ENCODE results near the gene COPRS. TPM values are rescaled to one million over a fixed set of nuclear protein-coding genes. Genes with fewer than 3 reads are reported as not detected.
"Not testable (repeated sequence)": the region's sequence is repeated elsewhere in the genome, so short reads cannot be mapped to it uniquely, and the experiment has no call there.

Gene COPRS
- total and polyA plus RNA-seq, 2 donors, result 34.7 to 59.6 TPM

DNA sequence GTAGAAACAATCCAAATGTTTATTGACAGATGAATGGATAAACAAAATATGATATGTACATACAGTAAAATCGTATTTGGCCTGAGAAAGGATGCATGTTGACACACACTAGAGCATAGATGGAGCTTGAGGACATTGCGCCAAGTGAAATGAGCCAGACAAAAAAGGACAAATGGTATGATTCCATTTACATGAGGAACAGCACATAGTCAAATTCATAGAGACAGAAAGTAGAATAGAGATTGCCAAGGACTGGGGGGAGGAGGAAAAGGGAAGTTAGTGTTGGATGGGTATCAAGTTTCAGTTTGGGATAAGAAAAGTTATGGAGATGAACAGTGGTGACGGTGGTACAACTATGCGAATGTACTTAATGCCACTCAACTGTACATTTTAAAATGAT is 47.9 kb downstream of the COPRS start:
- WGBS, result 59% methylated on average over 4 of the region's 4 CpGs
- Histone ChIP-seq H3K36me3 (ENCODE audit: insufficient read depth) (no peaks in the 10 kb centered on the region), H3K4me1 (ENCODE audit: insufficient read depth) (no peaks in the 10 kb centered on the region), H3K27ac (ENCODE audit: low read depth) (no peak overlapping the region), H3K4me3 (ENCODE audit: low read depth, low read length) (no peak overlapping the region)
- no peak for DNase-seq (ENCODE audit: extremely low spot score)

DNA sequence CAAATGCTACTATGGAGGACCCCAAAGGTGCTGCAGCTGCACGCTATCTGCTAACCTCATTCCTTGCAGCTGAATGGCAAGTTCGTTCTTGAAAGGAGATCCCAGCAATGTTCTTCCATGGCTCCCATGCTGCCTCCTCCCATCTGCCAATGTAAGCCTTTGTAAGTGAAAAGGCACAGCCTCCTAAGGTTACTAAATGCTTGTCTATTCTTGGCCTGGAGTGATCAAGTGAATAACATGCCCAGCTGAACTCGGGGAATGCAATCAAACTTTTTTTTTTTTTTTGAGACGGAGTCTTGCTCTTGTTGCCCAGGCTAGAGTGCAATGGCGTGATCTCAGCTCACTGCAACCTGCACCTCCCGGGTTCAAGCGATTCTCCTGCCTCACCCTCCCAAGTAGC is 49.2 kb downstream of the COPRS start:
- 92% methylated on average over 7 of the region's 7 CpGs for WGBS
- not testable (repeated sequence) for H3K36me3 ChIP-seq (ENCODE audit: insufficient read depth); H3K27ac ChIP-seq (ENCODE audit: low read depth); H3K4me1 ChIP-seq (ENCODE audit: insufficient read depth); H3K4me3 ChIP-seq (ENCODE audit: low read depth, low read length); DNase-seq (ENCODE audit: extremely low spot score)

DNA sequence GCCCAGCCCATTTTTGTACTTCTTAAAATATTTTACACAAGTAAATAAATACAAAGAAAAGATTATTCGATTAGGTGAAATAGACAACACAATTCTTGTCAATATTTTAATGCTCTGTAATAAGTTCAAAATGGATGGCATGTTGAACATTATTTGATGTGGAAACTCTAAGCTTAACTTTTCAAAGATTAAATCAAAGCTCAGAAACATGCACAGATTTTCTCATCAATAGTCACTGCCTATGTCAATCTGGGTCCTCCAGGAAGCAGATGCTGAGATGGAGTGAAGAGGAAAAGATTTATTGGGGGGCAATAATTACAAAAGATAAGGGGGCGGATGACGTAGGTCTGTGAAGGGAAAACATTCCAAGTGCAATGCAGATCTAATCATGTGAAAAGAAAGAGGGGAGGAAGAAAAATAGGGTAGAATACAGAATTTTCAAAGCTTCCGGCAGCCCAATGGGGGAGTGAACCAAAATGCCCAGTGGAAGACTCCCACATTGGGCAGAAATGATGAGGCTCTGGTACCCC is 50.5 kb downstream of the COPRS start:
- WGBS, result 78% methylated on average over 4 of the region's 4 CpGs
- Histone ChIP-seq H3K4me3 (ENCODE audit: low read depth, low read length) (no peak overlapping the region), H3K36me3 (ENCODE audit: insufficient read depth) (no peaks in the 10 kb centered on the region), H3K4me1 (ENCODE audit: insufficient read depth) (no peaks in the 10 kb centered on the region), H3K27ac (ENCODE audit: low read depth) (no peak overlapping the region)
- DNase-seq (ENCODE audit: extremely low spot score), result no peak

DNA sequence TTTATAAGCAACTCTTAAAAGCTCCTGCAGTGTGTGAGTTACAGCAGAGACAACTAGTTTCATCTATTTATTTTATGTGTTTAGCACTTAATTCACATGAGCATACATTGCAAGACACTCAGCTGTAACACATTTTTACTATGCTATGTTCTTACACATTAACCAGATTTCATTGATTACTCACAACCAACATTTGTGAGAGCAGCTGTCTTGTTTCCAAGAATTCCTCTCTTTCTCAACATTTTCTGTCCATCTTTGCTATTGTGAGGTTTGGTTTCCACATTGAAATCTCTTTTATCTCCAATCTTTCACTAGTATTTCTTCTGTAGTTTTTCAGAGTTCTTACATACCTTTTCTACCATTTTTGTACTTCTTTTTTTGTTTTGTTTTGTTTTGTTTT is 51.2 kb downstream of the COPRS start:
- no peak for DNase-seq (ENCODE audit: extremely low spot score)
- Histone ChIP-seq H3K36me3 (ENCODE audit: insufficient read depth) (no peaks in the 10 kb centered on the region), H3K4me3 (ENCODE audit: low read depth, low read length) (no peak overlapping the region), H3K27ac (ENCODE audit: low read depth) (no peak overlapping the region), H3K4me1 (ENCODE audit: insufficient read depth) (no peaks in the 10 kb centered on the region)

DNA sequence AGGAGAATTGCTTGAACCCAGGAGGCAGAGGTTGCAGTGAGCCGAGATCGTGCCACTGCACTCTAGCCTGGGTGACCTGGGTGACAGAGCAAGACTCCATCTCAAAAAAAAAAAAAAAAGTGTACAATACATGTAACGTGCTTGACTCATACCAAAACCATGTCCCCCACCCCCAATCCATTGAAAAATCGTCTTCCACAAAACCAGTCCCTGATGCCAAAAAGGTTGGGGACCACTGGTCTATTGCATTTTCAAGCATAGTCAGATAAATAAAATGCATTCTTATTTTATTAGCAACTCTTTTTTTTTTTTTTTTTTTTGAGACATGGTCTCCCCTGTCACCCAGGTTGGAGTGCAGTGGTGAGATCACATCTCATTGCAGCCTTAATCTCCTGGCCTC is 52.1 kb downstream of the COPRS start:
- DNase-seq (ENCODE audit: extremely low spot score), result no peak
- Histone ChIP-seq H3K4me1 (ENCODE audit: insufficient read depth) (no peaks in the 10 kb centered on the region), H3K4me3 (ENCODE audit: low read depth, low read length) (no peak overlapping the region), H3K27ac (ENCODE audit: low read depth) (no peak overlapping the region), H3K36me3 (ENCODE audit: insufficient read depth) (no peaks in the 10 kb centered on the region)
- 87% methylated on average over 4 of the region's 4 CpGs for WGBS

DNA sequence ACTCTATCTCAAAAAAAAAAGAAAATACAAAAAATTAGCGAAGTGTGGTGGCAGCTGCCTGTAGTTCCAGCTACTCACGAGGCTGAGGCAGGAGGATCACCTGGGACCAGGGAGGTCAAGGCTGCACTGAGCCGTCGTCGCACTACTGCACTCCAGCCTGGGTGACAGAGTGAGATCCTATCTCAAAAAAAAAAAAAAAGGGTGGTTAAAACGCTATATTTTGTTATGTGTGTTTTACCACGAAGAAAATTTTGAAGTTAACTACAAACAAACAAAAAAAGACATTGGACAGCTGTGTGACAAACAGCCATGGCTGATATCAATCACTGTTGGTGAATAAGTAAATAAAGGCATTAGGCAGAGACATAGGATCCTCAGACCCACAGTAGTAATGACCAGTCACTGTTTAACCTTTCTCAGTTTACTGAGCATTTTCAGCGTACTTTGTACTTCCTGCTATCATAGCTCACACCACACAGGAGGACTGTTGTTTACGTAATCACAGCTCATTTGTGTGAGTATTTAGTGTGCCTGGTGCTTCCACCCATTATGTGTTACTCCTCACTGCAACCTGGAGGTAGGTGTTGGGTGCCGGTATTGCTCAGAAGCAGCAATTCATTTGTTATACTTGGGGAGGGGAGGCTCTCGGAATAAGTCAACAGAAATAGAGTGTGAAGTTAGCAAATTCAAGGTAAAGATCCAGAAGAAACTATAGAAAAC is 55.4 kb downstream of the COPRS start:
- H3K27ac ChIP-seq (ENCODE audit: low read depth), result no peak overlapping the region
- WGBS, result 55% methylated on average over 11 of the region's 11 CpGs

DNA sequence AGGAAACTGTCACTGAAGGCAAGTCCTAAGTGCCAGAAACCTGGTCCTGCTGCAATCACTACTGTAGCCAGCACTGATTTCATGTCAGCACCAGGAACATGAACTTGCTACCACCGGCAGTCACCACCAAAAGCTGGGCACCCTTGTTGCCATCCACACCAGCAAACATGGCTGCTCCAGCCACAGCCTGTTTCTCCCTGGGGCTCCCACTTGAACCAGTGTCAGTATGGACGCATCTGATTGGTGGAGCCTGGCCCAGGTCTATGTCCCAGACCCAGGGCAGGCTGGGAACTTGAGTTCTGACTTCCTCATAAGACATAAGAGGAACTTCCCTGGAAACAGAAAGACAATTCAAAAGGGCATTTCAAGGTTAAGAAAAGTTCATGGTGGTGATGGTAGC is 56.5 kb downstream of the COPRS start:
- no peak overlapping the region for H3K27ac ChIP-seq (ENCODE audit: low read depth)
- 91% methylated on average over 2 of the region's 2 CpGs for WGBS
- no peaks in the 10 kb centered on the region for H3K36me3 ChIP-seq (ENCODE audit: insufficient read depth)
- H3K4me3 ChIP-seq (ENCODE audit: low read depth, low read length), result no peak overlapping the region
- no peak for DNase-seq (ENCODE audit: extremely low spot score)
- H3K4me1 ChIP-seq (ENCODE audit: insufficient read depth), result no peaks in the 10 kb centered on the region

More for the DNA sequence above, 55.4 kb downstream of the COPRS start:
- DNase-seq (ENCODE audit: extremely low spot score), result no peak
- no peak overlapping the region for H3K4me3 ChIP-seq (ENCODE audit: low read depth, low read length)
- no peaks in the 10 kb centered on the region for H3K36me3 ChIP-seq (ENCODE audit: insufficient read depth)
- no peaks in the 10 kb centered on the region for H3K4me1 ChIP-seq (ENCODE audit: insufficient read depth)

Other genes with a start within 250 kb of the COPRS start
- gene UTP6, start 42.5 kb upstream of the COPRS start, total RNA-seq, result 57.0 TPM
- 25.2 TPM for gene UTP6, start 42.5 kb upstream of the COPRS start, polyA plus RNA-seq
- 55.5 TPM for gene SUZ12, start 77.8 kb upstream of the COPRS start, total RNA-seq
- gene SUZ12, start 77.8 kb upstream of the COPRS start, polyA plus RNA-seq, result 15.3 TPM
- gene LRRC37B, start 148.1 kb upstream of the COPRS start, total RNA-seq, result 31.6 TPM
- gene LRRC37B, start 148.1 kb upstream of the COPRS start, polyA plus RNA-seq, result 9.4 TPM